K562 (cell line): ENCODE data around the gene RNF144A. TPM values are rescaled to one million over a fixed set of nuclear protein-coding genes. Genes with fewer than 3 reads are reported as not detected.

ENCODE experiments used
- CC2D1A ChIP-seq: fragments of 450-650 bp; IDR thresholded peaks from 2 replicates; pipeline ENCODE4 v1.6.1; 2017; ENCODE audit warnings: mild to moderate bottlenecking
- CTBP1 ChIP-seq: fragments of 450-650 bp; IDR thresholded peaks from 2 replicates; pipeline ENCODE4 v1.6.1; 2016; ENCODE audit warnings: borderline replicate concordance
- DPF2 ChIP-seq: fragments of 450-650 bp; IDR thresholded peaks from 2 replicates; pipeline ENCODE4 v1.6.1; 2016
- HDAC1 ChIP-seq, 2 experiments: fragments of 450-650 bp; IDR thresholded peaks; 2 replicates each; pipeline ENCODE4 v1.6.1; 2016 to 2017; ENCODE audit warnings: inconsistent platforms in 1 of 2, mild to moderate bottlenecking in 1 of 2, moderate library complexity in 1 of 2
- HNRNPH1 ChIP-seq: fragments of 200-400 bp; formaldehyde crosslinking; optimal IDR thresholded peaks from 2 replicates; pipeline ENCODE3; 2017; ENCODE audit warnings: low read depth, mild to moderate bottlenecking, low read length, moderate library complexity
- KAT8 ChIP-seq: fragments of 450-650 bp; IDR thresholded peaks from 2 replicates; pipeline ENCODE4 v1.6.1; 2016; ENCODE audit warnings: low read depth, mild to moderate bottlenecking
- MED1 ChIP-seq: sonication (generic); formaldehyde crosslinking; IDR thresholded peaks from 2 replicates; pipeline ENCODE4 v1.8.1; 2023; ENCODE audit warnings: missing genetic modification reagents, borderline replicate concordance
- NFIX ChIP-seq: fragments of 250-450 bp; sonication (Bioruptor Pico); IDR thresholded peaks from 2 replicates; pipeline ENCODE4 v1.4.0; 2020; ENCODE audit warnings: low read depth, mild to moderate bottlenecking, moderate library complexity
- PTBP1 ChIP-seq: fragments of 200-400 bp; formaldehyde crosslinking; IDR thresholded peaks from 2 replicates; pipeline ENCODE4 v1.6.1; 2017; ENCODE audit warnings: low read depth, low read length
- REST ChIP-seq, 2 experiments: fragments of 450-650 bp; formaldehyde crosslinking in 1 of 2; IDR thresholded peaks; 2 replicates each; pipeline versions ENCODE4 v1.4.0 to v1.6.1; 2014 to 2020; ENCODE audit warnings: mild to moderate bottlenecking in 2 of 2, borderline replicate concordance in 1 of 2, low read depth in 1 of 2
- RHOXF2B ChIP-seq: fragments of 250-450 bp; sonication (Bioruptor Pico); conservative IDR thresholded peaks from 2 replicates; pipeline ENCODE4 v1.5.1; 2021
- STAT6 ChIP-seq: sonication (generic); formaldehyde crosslinking; IDR thresholded peaks from 2 replicates; pipeline ENCODE4 v1.8.1; 2023; ENCODE audit warnings: mild to moderate bottlenecking, missing genetic modification reagents
- TAL1 ChIP-seq: fragments of 450-650 bp; IDR thresholded peaks from 2 replicates; pipeline ENCODE4 v1.6.1; 2016; ENCODE audit warnings: mild to moderate bottlenecking
- TCF3 ChIP-seq: sonication (generic); formaldehyde crosslinking; IDR thresholded peaks from 2 replicates; pipeline ENCODE4 v1.4.0; 2020; ENCODE audit warnings: mild to moderate bottlenecking, missing genetic modification reagents
- THAP7 ChIP-seq: fragments of 250-450 bp; sonication (Bioruptor Pico); IDR thresholded peaks from 2 replicates; pipeline ENCODE4 v1.5.0; 2021
- TSC22D4 ChIP-seq: fragments of 450-650 bp; IDR thresholded peaks from 2 replicates; pipeline ENCODE4 v1.6.1; 2016; ENCODE audit warnings: missing genetic modification characterization, missing biosample characterization, control low read depth
- ZNF175 ChIP-seq: fragments of 200-800 bp; sonication (Bioruptor generic); IDR thresholded peaks from 2 replicates; pipeline ENCODE4 v1.6.1; 2016; ENCODE audit warnings: low read depth, mild to moderate bottlenecking, missing genetic modification characterization, missing compliant biosample characterization
- polyA plus RNA-seq, 8 experiments: library from polyadenylated mRNA; depleted of rRNA in 4 of 8; stranded (reverse) in 5 of 8; unstranded in 3 of 8; fragments of >200 nt; fragmentation: Nextera tagmentation in 2 of 8; fragmentation: Illumina TruSeq in 1 of 8; extraction: Ambion mirVana in 2 of 8; extraction: Trizol in 1 of 8; gene quantifications; 2 replicates each; pipeline versions ENCODE4 v1.2.1 to v1.2.3, GENCODE V29; 2011 to 2014; ENCODE audit warnings: inconsistent platforms in 1 of 8, missing spikeins in 1 of 8
- total RNA-seq, 7 experiments: library from RNA; depleted of rRNA in 6 of 7; stranded (reverse); fragments of >200 nt in 6 of 7; fragmentation: Illumina TruSeq in 2 of 7; extraction: Trizol in 2 of 7; gene quantifications; 2 replicates each; pipeline versions ENCODE4 v1.2.1 to v1.2.3, GENCODE V29; 2011 to 2021; ENCODE audit warnings: low replicate concordance in 1 of 7

RNF144A gene
- total and polyA plus RNA-seq, 9 of the 15 experiments (the other 6 are each of a cell fraction or from before 2014, with no cell fraction given) = 0.96 to 11.3 (median 6.2) TPM

- TF ChIP-seq REST (IDR thresholded peaks at IDR 0.05; ENCODE audit: borderline replicate concordance) (0 out of 2 replicates have a peak, but pooled peaks have one; percentile 7), REST (CRISPR knock-in tag; IDR thresholded peaks at IDR 0.05; ENCODE audit: low read depth) (no peak), CTBP1 (peak; percentile 52), KAT8 (no peak), THAP7 (no peak), HNRNPH1 (no peak), TAL1 (peak; percentile 86), RHOXF2B (CRISPR knock-in tag) (no peak), STAT6 (CRISPR knock-in tag) (no peak), ZNF175 (CRISPR knock-in tag) (peak; percentile 47; the same call in 1 of the 2 replicates), DPF2 (peak; percentile 95), HDAC1 (IDR thresholded peaks at IDR 0.05) (peak in 1 of 2 experiments; percentile 81; a peak in 2 of 4 replicates), PTBP1 (no peak), TSC22D4 (no peak), NFIX (CRISPR knock-in tag) (no peak), CC2D1A (peak; percentile 46), MED1 (CRISPR knock-in tag) (no peak), TCF3 (CRISPR knock-in tag) (peak; percentile 84)
Observed at GRCh38 chr2:6885968-6886367, 31.2 kb upstream of the RNF144A start (continued).
